ENCODE data around the gene ASB13.
A peak's percentile ranks its signal among the peaks of the same experiment; 100 is the strongest.

DNA sequence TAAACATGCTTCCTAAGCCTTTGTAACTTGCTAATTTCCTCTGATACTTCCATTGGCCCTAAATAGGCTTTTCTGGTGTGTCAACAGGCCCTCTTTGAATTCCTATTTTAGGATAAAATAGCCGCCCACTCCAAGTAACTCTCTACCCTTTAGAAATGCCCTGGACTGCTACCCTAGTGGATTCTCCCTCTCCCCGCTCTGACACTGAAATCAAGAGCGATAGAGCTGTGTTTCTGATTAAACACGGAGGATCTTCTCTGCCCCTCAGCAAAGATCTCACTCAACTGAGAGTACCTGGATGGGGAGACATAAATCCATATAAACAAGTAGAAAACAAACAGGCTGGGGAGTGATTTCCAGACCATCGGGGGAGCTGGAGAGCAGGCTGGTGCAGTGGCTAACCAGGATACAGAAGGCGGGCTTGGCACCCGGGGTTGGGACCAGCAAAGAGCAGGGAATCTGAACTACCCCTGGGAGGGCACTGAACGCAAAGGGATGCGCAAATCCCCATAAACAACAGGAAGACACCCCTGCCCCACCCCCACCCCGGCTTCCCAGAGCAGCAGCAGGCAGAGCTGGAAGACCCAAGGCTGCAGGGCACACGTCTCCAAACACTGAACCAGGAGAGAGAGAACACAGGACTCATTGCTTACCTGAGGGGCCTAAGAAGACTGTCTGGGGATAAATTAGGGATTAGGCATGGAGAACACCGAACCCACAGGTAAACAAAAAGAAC lies 2.5 kb downstream of the ASB13 start:
- TF ChIP-seq, protein P1, sequence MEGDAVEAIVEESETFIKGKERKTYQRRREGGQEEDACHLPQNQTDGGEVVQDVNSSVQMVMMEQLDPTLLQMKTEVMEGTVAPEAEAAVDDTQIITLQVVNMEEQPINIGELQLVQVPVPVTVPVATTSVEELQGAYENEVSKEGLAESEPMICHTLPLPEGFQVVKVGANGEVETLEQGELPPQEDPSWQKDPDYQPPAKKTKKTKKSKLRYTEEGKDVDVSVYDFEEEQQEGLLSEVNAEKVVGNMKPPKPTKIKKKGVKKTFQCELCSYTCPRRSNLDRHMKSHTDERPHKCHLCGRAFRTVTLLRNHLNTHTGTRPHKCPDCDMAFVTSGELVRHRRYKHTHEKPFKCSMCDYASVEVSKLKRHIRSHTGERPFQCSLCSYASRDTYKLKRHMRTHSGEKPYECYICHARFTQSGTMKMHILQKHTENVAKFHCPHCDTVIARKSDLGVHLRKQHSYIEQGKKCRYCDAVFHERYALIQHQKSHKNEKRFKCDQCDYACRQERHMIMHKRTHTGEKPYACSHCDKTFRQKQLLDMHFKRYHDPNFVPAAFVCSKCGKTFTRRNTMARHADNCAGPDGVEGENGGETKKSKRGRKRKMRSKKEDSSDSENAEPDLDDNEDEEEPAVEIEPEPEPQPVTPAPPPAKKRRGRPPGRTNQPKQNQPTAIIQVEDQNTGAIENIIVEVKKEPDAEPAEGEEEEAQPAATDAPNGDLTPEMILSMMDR (conservative IDR thresholded peaks at IDR 0.05 in 1 of 2, IDR thresholded peaks at IDR 0.05 in 1 of 2; ENCODE audit: low read depth in 1 of 2, low read length in 2 of 2), result peak in 1 of 2 donors; percentile 12
- no peak for TF ChIP-seq EZH2 (IDR thresholded peaks at IDR 0.05; ENCODE audit: low read length, missing control alignments)
